ENCODE data around the gene KIAA1755. TPM values are rescaled to one million over a fixed set of nuclear protein-coding genes. Genes with fewer than 3 reads are reported as not detected.
A peak's percentile ranks its signal among the peaks of the same experiment; 100 is the strongest.

The KIAA1755 gene
- total RNA-seq, 1 experiment from 2014 or later, result 0.44 TPM

- BruUV-seq (replicated peaks), result no TSS peak
- intact Hi-C loops (cut with micrococcal nuclease), result no loop called here
- H3K4me1 ChIP-seq (ENCODE audit: insufficient read depth, low read length), result no peaks in the 10 kb centered on the region
These were observed 33.6 kb upstream of the KIAA1755 start for GRCh38 chr20:38294076-38294591.

GRCh38 chr20:38293491-38294065 lies 33.0 kb upstream of the KIAA1755 start:
- Histone ChIP-seq H4K20me1 (ENCODE audit: low read length) (no peaks in the 10 kb centered on the region), H3K9me2 (replicated peaks; ENCODE audit: low read length) (no peaks in the 10 kb centered on the region), H3K27me3 (ENCODE audit: low read length) (no peaks in the 10 kb centered on the region), H3K27ac (ENCODE audit: low read length) (no peak overlapping the region), H3K36me3 (ENCODE audit: low read depth, low read length) (no peaks in the 10 kb centered on the region), H3K9me3 (ENCODE audit: low read length) (no peaks in the 10 kb centered on the region), H3K79me2 (ENCODE audit: low read length) (no peaks in the 10 kb centered on the region), H3K4me2 (ENCODE audit: low read length) (no peak overlapping the region), H3F3A (ENCODE audit: low read length, unreplicated experiment) (no peaks in the 10 kb centered on the region), H3K9ac (ENCODE audit: low read length) (no peak overlapping the region), H3K4me3 (ENCODE audit: low read length) (no peak overlapping the region), H2AFZ (ENCODE audit: low read length) (no peak overlapping the region), H3K4me1 (ENCODE audit: insufficient read depth, low read length) (no peaks in the 10 kb centered on the region)
- POLR2A ChIA-PET (ENCODE audit: unreplicated experiment), result no interaction called here
- CTCF ChIA-PET, result no interaction called here
- TF ChIP-seq EZH2 (IDR thresholded peaks at IDR 0.05; ENCODE audit: low read length, unreplicated experiment), result no peak
- TF ChIP-seq, protein P1, sequence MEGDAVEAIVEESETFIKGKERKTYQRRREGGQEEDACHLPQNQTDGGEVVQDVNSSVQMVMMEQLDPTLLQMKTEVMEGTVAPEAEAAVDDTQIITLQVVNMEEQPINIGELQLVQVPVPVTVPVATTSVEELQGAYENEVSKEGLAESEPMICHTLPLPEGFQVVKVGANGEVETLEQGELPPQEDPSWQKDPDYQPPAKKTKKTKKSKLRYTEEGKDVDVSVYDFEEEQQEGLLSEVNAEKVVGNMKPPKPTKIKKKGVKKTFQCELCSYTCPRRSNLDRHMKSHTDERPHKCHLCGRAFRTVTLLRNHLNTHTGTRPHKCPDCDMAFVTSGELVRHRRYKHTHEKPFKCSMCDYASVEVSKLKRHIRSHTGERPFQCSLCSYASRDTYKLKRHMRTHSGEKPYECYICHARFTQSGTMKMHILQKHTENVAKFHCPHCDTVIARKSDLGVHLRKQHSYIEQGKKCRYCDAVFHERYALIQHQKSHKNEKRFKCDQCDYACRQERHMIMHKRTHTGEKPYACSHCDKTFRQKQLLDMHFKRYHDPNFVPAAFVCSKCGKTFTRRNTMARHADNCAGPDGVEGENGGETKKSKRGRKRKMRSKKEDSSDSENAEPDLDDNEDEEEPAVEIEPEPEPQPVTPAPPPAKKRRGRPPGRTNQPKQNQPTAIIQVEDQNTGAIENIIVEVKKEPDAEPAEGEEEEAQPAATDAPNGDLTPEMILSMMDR (conservative IDR thresholded peaks at IDR 0.05; ENCODE audit: low read depth, low read length), result no peak
- no peak for TF ChIP-seq EZH2phosphoT487 (IDR thresholded peaks at IDR 0.05; ENCODE audit: borderline replicate concordance, low read length)
- intact Hi-C loops (cut with micrococcal nuclease), result no loop called here
- no TSS peak for BruUV-seq (replicated peaks)
- no peak for ATAC-seq
- peak; percentile 31 for DNase-seq

More at GRCh38 chr20:38294076-38294591, 33.6 kb upstream of the KIAA1755 start:
- no peaks in the 10 kb centered on the region for H3F3A ChIP-seq (ENCODE audit: low read length, unreplicated experiment)
- ChIA-PET CTCF (no interaction called here), POLR2A (ENCODE audit: unreplicated experiment) (no interaction called here)
- H3K36me3 ChIP-seq (ENCODE audit: low read depth, low read length), result no peaks in the 10 kb centered on the region
- ATAC-seq (no peak), DNase-seq (no peak)
- no peak overlapping the region for H2AFZ ChIP-seq (ENCODE audit: low read length)
- no peaks in the 10 kb centered on the region for H3K9me3 ChIP-seq (ENCODE audit: low read length)
- no peak overlapping the region for H3K27ac ChIP-seq (ENCODE audit: low read length)
- no peak for TF ChIP-seq EZH2phosphoT487 (IDR thresholded peaks at IDR 0.05; ENCODE audit: borderline replicate concordance, low read length)
- TF ChIP-seq, protein P1 (conservative IDR thresholded peaks at IDR 0.05; ENCODE audit: low read depth, low read length), result no peak
- no peak for TF ChIP-seq EZH2 (IDR thresholded peaks at IDR 0.05; ENCODE audit: low read length, unreplicated experiment)
- no peak overlapping the region for H3K4me3 ChIP-seq (ENCODE audit: low read length)
- H4K20me1 ChIP-seq (ENCODE audit: low read length), result no peaks in the 10 kb centered on the region
- H3K9me2 ChIP-seq (replicated peaks; ENCODE audit: low read length), result no peaks in the 10 kb centered on the region
- no peaks in the 10 kb centered on the region for H3K79me2 ChIP-seq (ENCODE audit: low read length)
- H3K9ac ChIP-seq (ENCODE audit: low read length), result no peak overlapping the region
- H3K4me2 ChIP-seq (ENCODE audit: low read length), result no peak overlapping the region
- H3K27me3 ChIP-seq (ENCODE audit: low read length), result no peaks in the 10 kb centered on the region

GRCh38 chr20:38291966-38292365 lies 31.4 kb upstream of the KIAA1755 start:
- Histone ChIP-seq H3K9me3 (ENCODE audit: low read length) (no peaks in the 10 kb centered on the region), H3K4me3 (ENCODE audit: low read length) (no peak overlapping the region), H3K9ac (ENCODE audit: low read length) (no peak overlapping the region), H3K4me1 (ENCODE audit: insufficient read depth, low read length) (no peaks in the 10 kb centered on the region), H3K27me3 (ENCODE audit: low read length) (no peaks in the 10 kb centered on the region), H3K27ac (ENCODE audit: low read length) (no peak overlapping the region), H3K36me3 (ENCODE audit: low read depth, low read length) (no peaks in the 10 kb centered on the region), H3K9me2 (replicated peaks; ENCODE audit: low read length) (no peaks in the 10 kb centered on the region), H3K79me2 (ENCODE audit: low read length) (no peaks in the 10 kb centered on the region), H3F3A (ENCODE audit: low read length, unreplicated experiment) (no peaks in the 10 kb centered on the region), H3K4me2 (ENCODE audit: low read length) (no peak overlapping the region), H4K20me1 (ENCODE audit: low read length) (no peaks in the 10 kb centered on the region), H2AFZ (ENCODE audit: low read length) (no peak overlapping the region)
- TF ChIP-seq, protein P1 (conservative IDR thresholded peaks at IDR 0.05; ENCODE audit: low read depth, low read length), result no peak
- TF ChIP-seq EZH2 (IDR thresholded peaks at IDR 0.05; ENCODE audit: low read length, unreplicated experiment) (no peak), EZH2phosphoT487 (IDR thresholded peaks at IDR 0.05; ENCODE audit: borderline replicate concordance, low read length) (no peak)
- DNase-seq (no peak), ATAC-seq (no peak)
- intact Hi-C loops (cut with micrococcal nuclease), result loop anchor here (1.0 kb wide), 2 partner anchors 30 to 63 kb away; no protein-coding TSS in a partner anchor
- POLR2A ChIA-PET (ENCODE audit: unreplicated experiment), result no interaction called here
- no TSS peak for BruUV-seq (replicated peaks)
- CTCF ChIA-PET, result no interaction called here

Data from PC-3 (cell line).